ENCODE results near the gene TCP10L.

The TCP10L gene

GRCh38 chr21:32576011-32576410 is 9.3 kb downstream of the TCP10L start:
- no peaks in the 10 kb centered on the region for H3K9me3 ChIP-seq
- H3K36me3 ChIP-seq, result peaks cover 0 to 4% (median 0%) of the 10 kb centered on the region in 3 donors
- no peak overlapping the region for H3K27ac ChIP-seq
- no peak for TF ChIP-seq CTCF (IDR thresholded peaks at IDR 0.05)
- no peak overlapping the region for H3K4me3 ChIP-seq
- intact Hi-C loops (cut with DNase I; ENCODE audit: low total_unique reads), result no loop called here
- no peaks in the 10 kb centered on the region for H3K4me1 ChIP-seq
- DNase-seq, result no peak
- H3K27me3 ChIP-seq, result peaks cover 0 to 6% of the 10 kb centered on the region in 2 donors

DNA sequence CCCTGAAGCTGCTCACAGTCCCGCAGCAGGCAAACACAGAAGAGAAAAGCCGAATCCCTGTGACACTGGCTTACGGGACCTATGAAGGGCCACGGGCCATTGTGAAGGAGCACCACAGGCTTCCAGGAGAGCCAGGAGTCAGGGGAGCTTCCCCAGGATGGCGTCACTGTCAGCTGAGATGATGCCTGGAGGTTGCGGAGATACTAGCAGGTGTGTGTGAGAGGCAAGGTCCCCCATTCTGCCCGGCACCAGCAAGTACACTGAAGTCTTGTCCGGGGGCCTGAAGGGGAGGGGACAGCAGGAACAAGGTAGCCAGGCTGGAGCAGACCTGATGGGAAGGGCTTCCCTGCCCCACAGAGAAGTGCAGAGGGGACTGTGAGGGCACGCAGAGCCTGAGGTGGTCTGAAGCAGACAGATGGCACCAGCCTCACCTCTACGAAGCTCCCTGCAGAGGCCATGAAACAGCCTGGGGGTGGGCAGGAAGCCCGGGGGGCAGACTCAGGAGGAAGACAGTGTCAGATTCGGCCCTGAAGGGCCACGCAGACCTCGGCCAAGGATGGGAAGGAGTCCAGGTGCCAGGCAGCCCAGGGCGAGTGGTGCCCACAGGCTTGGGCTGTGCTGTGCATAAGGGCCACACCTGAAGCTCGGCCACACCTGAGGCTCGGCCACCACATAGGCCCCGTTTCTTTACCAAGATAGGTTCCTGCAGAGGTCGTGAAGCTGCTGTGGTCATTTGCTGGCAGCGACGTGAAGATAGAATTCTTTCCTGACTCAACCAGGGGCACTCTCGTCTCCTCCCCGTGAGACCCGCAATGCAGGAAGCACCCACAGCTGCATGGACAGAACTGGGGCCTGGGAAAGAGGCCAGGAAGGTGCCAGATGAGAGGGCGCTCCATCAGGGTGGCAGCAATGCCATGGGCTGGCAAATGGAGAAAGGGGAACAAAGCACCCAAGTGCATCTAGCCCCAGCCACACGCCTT is 10.1 kb downstream of the TCP10L start:
- intact Hi-C loops (cut with DNase I; ENCODE audit: low total_unique reads), result no loop called here
- H3K36me3 ChIP-seq, result peaks cover 0 to 4% (median 0%) of the 10 kb centered on the region in 3 donors
- no peaks in the 10 kb centered on the region for H3K4me1 ChIP-seq
- H3K27ac ChIP-seq, result no peak overlapping the region
- DNase-seq, result no peak
- no peak for TF ChIP-seq CTCF (IDR thresholded peaks at IDR 0.05)
- peaks cover 0 to 6% of the 10 kb centered on the region in 2 donors for H3K27me3 ChIP-seq
- no peaks in the 10 kb centered on the region for H3K9me3 ChIP-seq
- H3K4me3 ChIP-seq, result no peak overlapping the region

GRCh38 chr21:32572574-32573420 is 12.5 kb downstream of the TCP10L start:
- no peaks in the 10 kb centered on the region for H3K36me3 ChIP-seq
- H3K4me3 ChIP-seq, result no peak overlapping the region
- H3K27me3 ChIP-seq, result peaks cover 0 to 6% of the 10 kb centered on the region in 2 donors
- H3K27ac ChIP-seq, result no peak overlapping the region
- no peak for TF ChIP-seq CTCF (IDR thresholded peaks at IDR 0.05)
- intact Hi-C loops (cut with DNase I; ENCODE audit: low total_unique reads), result no loop called here
- peaks cover 0 to 8% (median 3%) of the 10 kb centered on the region in 4 donors for H3K4me1 ChIP-seq
- no peaks in the 10 kb centered on the region for H3K9me3 ChIP-seq
- DNase-seq, result no peak

DNA sequence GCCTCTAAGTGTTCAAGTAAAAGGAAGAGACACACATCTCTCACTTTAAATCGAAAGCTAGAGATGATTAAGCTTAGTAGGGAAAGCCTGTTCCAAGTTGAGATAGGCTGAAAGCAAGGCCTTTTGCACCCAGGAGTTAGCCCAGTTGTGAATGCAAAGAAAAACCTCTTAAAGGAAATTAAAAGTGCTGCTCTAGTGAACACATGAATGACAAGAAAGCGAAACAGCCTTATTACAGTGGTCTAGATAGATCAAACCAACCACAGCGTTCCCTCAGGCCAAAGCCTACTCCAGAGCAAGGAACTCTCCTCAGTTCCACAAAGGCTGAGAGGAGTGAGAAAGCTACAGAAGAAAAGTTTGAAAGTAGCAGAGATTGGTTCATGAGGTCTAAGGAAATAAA is 14.9 kb downstream of the TCP10L start:
- Histone ChIP-seq H3K36me3 (no peaks in the 10 kb centered on the region), H3K27me3 (peaks cover 0 to 6% of the 10 kb centered on the region in 2 donors), H3K9me3 (no peaks in the 10 kb centered on the region), H3K27ac (no peak overlapping the region), H3K4me3 (no peak overlapping the region), H3K4me1 (peaks cover 0 to 19% (median 4%) of the 10 kb centered on the region in 4 donors)
- no peak for DNase-seq
- no peak for TF ChIP-seq CTCF (IDR thresholded peaks at IDR 0.05)
- intact Hi-C loops (cut with DNase I; ENCODE audit: low total_unique reads), result no loop called here

Measured in tibial artery (tissue), 4 donors.